COLO668 (cell line): Measurements from ENCODE around the gene UBASH3B.
"Not testable (repeated sequence)": the region's sequence is repeated elsewhere in the genome, so short reads cannot be mapped to it uniquely, and the experiment has no call there.

Source experiments
- DNase-seq: peaks from one replicate; lab custom pipeline; 2025; ENCODE audit not compliant: unreplicated experiment; lab: John Stamatoyannopoulos, UW

UBASH3B gene

DNA sequence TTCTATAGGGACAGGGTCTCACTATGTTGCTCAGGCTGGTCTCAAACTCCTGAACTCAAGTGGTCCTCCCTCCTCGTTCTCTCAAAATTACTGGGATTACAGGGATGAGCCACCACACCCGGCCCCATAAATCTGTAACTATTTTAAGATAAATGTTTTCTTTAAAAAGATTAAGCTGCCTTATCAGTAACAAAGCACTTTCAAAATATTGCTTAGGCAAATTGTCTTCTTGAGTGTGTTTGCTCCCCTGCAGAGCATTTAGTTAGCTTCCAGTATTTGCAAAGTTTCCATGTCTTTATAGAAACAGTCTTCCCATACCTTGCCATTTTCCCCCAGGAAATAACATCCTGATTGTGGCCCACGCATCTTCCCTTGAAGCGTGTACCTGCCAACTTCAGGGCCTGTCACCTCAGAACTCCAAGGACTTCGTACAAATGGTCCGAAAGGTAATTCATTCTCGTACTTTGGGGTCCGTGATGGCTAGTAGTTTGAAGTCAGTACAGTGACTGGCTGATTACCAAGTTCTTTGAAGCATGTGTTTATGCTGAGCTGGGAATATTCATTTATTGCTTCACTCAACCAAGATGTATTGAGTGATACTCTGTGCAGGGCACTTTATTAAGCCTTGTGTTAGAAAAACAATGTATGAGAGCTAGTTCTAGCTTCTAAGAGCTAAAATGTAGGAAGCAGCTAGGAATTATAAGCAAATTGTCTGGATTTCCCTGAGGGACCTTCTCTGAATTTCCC is 152.4 kb downstream of the UBASH3B start:
- no peak for DNase-seq

DNA sequence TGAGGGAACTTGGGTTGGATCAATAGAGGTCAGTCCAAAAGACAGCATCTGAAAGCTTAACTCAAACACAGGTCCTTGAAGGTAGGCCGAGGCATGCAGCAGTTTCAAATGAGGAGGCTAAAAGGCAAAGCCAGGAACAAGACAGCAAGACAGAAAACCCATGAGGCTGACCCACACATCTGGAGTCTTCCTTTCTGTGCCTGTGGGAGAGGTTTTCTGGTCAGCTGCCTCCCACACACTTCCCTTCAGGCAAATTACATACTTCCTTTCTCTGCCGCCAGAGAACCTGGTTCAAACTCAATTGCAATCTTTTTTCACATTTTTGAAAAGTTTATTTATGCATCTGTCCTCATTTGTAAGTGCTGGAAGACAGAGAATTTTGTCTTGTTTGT is 153.0 kb downstream of the UBASH3B start:
- DNase-seq: no peak

DNA sequence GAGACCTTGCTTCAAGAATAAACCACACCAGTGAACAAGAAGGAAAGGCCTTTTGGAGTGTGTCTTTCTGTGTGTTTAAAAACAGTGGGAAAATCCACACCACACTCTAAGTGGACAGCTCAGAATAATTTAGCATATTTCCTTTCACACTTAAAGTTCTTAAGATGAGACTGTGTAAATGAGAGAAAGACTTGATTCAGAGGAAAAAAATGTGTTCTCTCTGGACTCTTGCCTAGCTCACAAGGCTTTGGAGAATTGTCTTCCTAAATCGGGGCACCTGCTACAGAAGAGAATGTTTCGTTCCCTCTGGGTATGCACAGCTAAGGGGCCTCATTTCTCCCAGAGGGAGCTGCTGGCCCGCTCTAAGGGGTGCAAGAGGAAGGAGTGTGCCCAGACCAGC is 154.3 kb downstream of the UBASH3B start:
- DNase-seq: no peak

DNA sequence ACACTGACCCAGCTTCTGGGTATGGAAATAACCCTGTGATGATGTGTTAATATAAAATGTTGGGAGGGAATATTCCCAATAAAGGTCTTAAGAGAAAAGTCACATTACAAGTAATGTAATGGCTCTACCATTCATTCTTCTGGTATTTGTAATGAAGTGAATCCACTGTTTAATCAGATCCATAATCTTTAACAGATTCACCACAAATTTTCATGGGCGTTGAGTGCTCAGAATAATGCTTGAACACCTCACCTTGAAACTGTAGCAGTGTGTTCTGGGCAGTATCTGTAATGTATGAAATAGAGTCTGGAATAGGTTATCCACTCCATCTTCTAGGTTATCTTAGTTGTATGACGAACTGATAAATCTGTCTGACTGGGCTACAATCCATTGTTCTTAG is 156.2 kb downstream of the UBASH3B start:
- no peak for DNase-seq

DNA sequence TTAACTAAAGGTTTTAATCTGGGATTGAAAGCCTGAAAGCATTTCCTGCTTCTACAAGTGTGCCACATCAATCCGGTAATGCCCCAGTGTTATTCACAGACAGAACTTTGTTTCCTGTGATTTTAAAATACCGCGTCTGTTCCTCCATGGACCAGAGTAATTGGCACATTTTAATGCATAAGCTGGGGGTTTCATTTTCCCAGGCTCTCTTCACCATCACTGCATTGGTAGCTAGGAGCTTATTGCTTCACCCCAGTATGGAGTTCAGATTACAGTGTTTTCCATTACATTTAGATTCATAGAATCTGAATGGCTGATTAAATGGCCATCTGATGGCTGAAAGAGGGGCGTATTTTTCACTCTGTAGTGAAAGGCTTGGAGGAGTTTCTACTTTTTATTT is 157.1 kb downstream of the UBASH3B start:
- no peak for DNase-seq

DNA sequence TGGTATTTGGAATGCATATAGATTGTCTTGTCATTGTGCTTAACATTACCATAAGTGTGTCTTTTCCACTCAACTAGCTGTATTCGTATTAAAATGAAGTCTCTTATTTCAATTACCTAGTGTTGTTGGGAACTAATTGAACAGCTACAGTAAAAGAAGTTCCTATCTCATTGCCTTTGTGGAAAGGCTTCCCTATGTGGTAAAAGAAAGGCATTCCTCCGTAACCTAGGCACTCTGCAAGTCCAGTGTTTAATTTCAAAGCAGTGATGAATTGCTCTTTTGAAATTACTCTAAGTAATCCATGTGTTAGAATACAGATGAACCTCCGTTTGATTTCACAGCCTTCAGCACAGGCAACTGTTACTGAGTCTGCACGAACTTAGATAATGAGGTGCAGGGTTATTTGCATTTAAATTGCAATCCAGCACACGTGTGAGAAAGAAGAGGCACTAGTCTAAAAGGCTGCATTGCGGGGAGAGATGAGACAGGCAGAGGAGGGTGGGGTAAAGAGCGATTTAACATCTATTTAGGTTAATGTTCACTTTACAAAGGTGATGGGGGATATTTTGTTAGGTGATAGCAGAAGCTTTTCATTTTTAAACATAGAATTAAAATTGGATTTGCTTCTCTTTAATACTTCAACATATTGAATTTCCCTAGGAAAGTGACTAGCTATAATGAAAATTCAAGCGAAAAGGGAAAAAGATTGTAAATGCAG is 157.8 kb downstream of the UBASH3B start:
- no peak for DNase-seq

DNA sequence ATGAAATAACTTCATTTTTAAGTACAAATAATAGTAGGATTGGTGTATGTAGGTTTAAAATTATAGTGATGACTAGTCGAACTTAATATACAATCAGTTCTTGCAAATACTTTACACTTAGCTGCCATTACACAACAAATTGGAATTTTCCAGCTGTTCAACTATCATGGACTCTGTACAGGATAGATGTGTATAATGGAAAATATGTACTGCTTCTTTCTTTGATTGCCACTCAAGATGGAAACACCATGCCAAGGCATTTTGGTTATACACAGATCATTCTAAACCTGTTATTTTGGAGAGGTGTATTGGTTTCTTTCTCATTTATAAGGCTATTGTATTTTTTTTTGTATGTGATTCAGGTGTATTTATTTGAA is 158.4 kb downstream of the UBASH3B start:
- DNase-seq: no peak

DNA sequence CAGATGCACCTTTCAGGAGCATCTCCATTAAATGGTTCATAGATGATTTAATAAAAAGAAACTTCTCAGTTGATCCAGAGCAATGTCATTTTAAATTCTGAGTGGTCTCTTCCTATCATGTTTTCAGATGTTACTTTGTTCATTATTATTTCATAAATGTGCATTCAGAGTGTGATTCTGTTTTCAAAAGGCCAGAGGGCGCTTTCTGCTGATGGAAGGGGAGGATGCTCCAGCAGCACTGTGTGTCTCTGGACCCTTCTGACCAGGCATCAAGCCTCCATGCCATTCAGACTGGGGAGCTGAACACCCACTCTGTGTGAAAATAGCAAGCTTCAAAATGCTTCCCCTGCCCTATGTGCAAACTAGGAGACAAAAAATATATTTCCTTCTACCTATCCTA is 158.9 kb downstream of the UBASH3B start:
- DNase-seq: no peak

DNA sequence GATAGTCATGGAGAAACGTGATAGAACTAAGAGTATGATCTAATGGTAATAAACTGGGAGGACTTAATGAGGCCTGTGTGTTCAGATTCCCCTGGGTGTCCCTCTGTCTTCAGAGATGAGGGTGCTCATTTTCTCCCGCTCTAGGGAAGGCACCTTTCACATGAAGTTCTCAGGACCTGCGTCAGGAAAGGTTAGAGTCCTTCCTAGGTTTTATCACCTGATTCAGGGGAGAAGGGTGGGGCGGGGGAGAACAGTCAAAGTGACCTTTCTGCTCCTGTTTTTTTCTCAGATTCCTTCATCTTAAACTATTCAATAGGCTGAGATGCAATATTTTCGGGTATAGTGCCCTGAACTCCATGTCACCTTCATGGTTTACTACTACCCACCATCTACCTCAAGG is 160.4 kb downstream of the UBASH3B start:
- no peak for DNase-seq

DNA sequence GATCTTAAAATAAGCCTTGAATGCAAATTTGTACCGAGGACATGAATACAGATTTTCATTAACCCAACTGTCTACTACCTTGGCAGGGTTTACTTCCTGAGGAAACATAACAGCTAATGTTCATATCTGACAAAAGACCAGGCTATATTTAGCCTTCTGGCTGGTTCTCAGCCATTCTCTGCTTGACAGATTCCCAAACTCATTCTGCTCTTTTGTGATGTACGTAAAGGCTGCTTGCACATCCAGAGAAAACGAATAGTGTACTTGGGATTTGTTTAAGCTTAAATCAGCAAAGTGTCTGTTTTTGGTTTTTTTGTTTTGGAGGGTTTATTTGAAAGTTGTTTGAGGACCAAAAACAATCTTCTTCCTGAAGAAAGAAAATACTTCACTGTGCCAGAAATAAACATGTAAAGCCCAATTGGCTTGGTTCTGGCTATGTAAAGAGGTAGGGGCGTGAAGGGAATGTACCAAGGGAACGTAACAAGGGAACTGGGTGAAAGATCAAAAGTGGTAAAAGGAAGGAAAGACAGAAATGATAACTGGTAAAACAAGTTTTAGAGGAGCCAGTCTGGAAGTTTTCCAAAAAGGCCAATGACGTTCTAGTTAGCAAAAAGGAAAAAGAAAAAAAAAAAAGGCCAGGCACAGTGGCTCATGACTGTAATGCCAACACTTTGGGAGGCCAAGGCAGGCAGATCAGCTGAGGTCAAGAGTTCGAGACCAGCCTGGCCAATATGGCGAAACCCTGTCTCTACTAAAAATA is 161.4 kb downstream of the UBASH3B start:
- no peak for DNase-seq

DNA sequence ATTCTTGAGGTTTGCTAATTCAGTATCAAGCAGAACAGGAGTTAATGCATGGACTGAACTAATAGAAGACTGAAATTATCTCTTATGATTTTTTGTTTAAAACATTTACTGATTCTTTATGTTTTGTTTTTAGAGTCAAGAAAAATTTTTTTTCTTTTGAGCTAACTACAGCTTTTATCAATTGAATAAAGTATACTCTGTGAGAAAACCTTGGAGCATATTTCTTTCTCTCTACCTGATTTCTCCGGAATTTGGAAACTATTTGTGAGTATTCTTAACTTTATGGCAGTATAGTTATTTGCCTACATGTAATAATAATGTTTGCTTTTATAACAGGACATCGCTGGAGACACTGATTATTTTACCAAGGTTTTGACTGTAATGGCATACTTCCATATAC is 164.6 kb downstream of the UBASH3B start:
- DNase-seq: no peak

DNA sequence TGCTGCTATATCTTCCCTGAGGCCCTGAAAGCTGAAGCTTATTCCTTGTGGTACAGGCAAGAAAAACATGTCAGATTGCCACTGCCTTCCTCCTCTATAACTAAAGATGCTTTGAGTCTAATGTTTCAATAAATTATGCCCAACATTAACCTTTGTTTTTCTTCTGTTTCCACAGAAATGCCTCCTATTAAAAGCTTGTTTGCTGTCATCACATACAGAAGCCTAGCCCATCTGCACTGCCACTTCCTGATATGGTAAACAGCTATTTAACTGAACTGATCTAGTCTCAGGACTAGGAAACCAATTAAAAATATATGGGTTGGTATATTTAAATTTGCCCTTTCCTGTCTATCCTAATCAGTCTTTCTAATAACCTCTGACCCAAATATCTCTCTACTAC is 165.6 kb downstream of the UBASH3B start:
- no peak for DNase-seq

DNA sequence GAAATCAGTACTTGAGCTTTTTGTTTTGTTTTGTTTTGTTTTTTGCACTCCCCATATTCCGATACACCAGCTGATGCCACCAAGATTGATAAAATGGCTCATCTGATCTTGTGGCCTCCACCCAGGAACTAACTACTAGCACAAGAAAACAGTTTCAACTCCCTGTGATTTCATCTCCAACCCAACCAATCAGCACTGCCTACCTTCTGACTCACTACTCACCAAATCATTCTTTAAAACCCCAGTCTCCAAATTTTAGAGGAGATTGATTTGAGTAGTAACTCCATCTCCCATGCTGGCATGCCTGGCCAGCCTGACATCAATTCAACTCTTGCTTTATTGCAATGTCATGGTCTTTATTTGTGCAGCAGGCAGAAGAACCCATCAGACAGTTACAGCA is 166.7 kb downstream of the UBASH3B start:
- no peak for DNase-seq

DNA sequence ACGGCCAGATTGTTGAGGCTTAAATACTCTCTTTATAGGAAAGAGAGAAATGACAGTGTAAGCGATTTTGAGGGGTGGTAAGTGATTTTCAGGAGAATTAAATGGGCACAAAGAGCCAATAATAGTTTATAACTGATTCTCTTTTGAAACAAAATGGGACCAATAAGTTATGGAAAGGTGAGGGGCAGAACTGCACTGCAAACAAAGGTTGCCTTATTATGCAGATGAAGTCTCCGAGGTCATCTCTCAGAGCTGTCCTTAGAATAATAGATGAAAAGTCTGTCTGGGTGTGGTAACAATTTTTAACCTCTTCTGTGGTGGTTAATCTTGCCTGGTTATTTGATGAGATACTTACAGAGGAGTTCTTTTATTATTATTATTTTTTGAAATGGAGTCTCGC is 168.0 kb downstream of the UBASH3B start:
- no peak for DNase-seq

DNA sequence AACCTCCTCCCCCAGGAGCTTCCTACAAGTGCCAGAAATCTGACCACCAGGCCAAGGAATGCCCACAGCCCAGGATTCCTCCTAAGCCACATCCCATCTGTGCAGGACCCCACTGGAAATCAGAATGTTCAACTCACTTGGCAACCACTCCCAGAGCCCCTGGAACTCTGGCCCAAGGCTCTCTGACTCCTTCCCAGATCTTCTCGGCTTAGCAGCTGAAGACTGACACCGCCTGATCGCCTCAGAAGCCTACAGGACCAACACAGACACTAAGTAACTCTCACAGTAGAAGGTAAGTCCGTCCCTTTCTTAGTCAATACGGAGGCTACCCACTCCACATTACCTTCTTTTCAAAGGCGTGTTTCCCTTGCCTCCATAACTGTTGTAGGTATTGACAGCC is 173.8 kb downstream of the UBASH3B start:
- not testable (repeated sequence) for DNase-seq

DNA sequence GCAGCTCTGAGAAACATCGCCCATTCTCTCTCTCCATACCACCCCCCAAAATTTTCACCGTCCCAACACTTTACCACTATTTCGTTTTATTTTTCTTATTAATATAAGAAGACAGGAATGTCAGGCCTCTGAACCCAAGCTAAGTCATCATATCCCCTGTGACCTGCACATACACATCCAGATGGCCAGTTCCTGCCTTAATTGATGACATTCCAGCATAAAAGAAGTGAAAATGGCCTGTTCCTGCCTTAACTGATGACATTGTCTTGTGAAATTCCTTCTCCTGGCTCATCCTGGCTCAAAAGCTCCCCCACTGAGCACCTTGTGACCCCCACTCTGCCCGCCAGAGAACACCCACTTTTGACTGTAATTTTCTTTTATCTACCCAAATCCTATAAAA is 176.8 kb downstream of the UBASH3B start:
- not testable (repeated sequence) for DNase-seq

DNA sequence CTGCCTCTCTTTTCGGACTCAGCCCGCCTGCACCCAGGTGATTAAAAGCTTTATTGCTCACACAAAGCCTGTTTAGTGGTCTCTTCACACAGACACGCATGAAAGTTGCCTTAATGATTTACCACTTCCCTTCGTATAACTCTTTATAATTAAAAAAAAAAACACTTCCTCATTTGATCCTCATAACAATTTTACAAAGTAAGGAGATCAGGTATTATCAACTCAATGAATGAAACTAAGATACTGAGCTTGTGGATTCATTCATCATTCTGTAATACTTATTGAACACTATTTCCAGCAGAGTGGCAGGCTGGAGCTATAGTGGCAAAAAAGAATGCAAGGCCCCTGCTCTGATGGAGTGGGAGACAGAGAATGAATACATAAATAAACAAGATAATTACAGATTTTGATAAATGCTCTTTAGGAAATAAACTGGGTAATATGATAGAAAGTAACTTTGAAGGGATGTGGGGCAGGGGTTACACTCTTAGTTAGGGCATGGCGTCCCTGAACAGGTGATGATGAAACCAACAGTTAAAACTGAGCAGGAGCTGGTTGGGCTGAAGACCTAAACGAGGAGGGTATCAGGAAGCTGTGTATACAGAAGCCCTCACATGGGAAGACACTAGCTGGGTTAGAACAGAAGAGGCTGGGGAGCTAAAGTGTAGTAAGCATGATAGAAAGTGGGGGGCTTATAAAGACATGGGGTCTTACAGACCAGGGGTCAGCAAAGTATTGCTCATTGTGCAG is 177.4 kb downstream of the UBASH3B start:
- no peak for DNase-seq

DNA sequence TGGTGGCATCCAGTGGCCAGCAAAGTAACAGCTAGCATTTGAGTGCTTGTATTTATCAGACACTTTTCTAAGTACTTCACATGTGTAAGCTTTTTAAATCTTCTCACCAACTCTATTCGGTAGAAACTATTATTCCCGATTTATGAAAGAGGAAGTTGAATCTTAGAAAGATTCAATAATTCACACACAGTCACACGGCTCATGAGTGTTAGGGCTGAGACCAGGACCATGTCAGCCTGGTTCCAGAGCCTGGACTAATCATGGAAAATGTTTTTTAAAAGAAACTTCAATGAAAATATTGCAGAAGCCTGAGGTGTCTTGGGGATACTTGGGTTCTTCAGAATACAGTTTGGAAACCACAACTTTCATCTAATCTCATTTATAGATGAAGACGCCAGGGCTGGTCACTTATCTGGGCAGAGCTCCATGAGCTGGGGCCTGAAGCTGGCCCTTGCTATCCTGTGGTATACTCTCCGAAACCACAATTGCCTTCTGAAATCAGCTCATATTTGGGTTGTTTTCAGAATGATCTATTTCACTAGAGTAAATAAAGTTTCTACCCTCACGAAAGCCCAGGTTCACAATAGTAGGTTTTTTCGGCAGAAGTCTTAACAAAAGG is 178.4 kb downstream of the UBASH3B start:
- no peak for DNase-seq

DNA sequence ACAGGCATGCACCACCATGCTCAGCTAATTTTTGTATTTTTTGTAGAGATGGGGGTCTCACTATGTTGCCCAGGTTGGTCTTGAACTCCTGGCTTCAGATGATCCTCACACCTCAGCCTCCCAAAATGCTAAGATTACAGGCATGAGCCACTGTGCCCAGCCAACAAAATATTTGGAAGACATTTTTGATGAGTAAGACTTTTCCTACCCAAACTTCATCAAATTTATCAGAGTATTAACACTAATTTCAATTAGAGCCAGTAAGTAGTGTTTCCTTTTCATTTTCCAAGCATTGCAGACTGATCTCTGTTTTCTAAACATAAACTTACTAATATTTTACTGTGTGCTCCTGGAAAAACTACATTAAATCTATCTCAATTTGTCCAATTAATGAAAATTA is 181.4 kb downstream of the UBASH3B start:
- DNase-seq: no peak

DNA sequence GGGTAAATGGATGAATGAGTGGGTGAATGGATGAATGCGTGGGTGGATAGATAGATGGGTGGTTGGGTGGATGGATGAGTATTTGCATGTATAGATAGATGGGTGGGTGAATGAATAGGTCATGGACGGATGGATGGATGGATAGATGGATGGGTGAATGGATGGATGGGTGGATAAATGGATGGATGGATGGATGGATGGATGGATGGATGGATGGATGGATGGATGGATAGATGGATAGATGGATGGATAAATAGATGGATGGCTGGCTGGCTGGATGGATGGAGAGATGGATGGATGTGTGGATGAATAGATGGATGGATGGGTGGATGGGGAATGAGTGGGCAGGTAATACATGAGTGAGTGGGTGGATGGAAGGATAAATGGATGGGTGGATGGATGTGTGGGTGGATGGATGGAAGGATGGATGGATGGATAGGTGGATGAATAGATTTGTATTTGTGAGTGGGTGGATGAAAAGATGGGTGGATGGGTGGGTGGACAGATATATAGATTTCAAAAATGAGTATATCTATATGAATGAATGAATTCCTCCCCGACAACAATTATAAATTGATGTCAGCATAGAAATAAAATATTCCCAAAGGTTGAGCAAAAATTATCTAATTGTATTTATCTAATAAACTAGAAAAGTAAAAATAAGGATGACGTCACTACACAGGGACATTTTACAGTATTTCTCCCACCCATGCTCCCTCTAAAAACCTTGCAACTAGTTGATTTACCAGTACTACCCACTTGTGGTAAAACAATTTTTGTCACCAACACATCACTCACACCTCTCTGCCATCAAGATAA is 182.2 kb downstream of the UBASH3B start:
- DNase-seq: no peak
